HL-60 (cell line): ENCODE data around the gene BSCL2.
A peak's percentile ranks its signal among the peaks of the same experiment; 100 is the strongest.

Experiments used
- DNase-seq, 2 experiments: peaks; one replicate each; pipeline ENCODE4 v3.0.0-alpha.2; 2010 to 2020; ENCODE audit warnings: low read depth in 1 of 2, low spot score in 1 of 2
- H3K27ac ChIP-seq: fragments of 250-450 bp; sonication (Bioruptor Pico); replicated peaks from 2 replicates; pipeline ENCODE4 v1.5.1; 2020; ENCODE audit warnings: mild to moderate bottlenecking, moderate library complexity
- H3K27me3 ChIP-seq: fragments of 250-450 bp; sonication (Bioruptor Pico); 2 replicates; pipeline ENCODE4 v1.5.1; 2021; ENCODE audit warnings: mild to moderate bottlenecking, moderate library complexity; ENCODE audit not compliant: insufficient read depth, poor library complexity, severe bottlenecking
- H3K4me3 ChIP-seq: replicated peaks from 2 replicates; pipeline ENCODE4 v1.5.1; 2011; ENCODE audit warnings: mild to moderate bottlenecking, control low read depth, low read length; ENCODE audit not compliant: insufficient read depth
- CTCF ChIP-seq: IDR thresholded peaks from one replicate; pipeline ENCODE4 v1.5.1; 2011; ENCODE audit warnings: low read length, control low read depth, inconsistent platforms; ENCODE audit not compliant: insufficient read depth
- GABPA ChIP-seq: IDR thresholded peaks from 2 replicates; pipeline ENCODE4 v1.6.1; 2012; ENCODE audit warnings: low read depth
- POLR2AphosphoS5 ChIP-seq: IDR thresholded peaks from 2 replicates; pipeline ENCODE4 v1.6.1; 2012; ENCODE audit warnings: low read depth
- REST ChIP-seq: IDR thresholded peaks from 2 replicates; pipeline ENCODE4 v1.6.1; 2012; ENCODE audit warnings: low read depth; ENCODE audit not compliant: insufficient replicate concordance
- SPI1 ChIP-seq: IDR thresholded peaks from 2 replicates; pipeline ENCODE4 v1.6.1; 2012; ENCODE audit warnings: low read depth, mild to moderate bottlenecking, borderline replicate concordance

Gene BSCL2

GRCh38 chr11:62727872-62728170, 20.6 kb upstream of the BSCL2 start:
- TF ChIP-seq GABPA (no peak), POLR2AphosphoS5 (no peak), CTCF (no peak), REST (no peak), SPI1 (no peak)
- peak overlapping the region; percentile 73 for H3K4me3 ChIP-seq
- H3K27me3 ChIP-seq = no peaks in the 10 kb centered on the region
- DNase-seq = peak; percentile 88 to 97
- peak overlapping the region; percentile 89 for H3K27ac ChIP-seq

- DNase-seq = peak; percentile 99
- H3K27me3 ChIP-seq = no peaks in the 10 kb centered on the region
- H3K4me3 ChIP-seq = peak within 1 kb of the TSS; percentile 93
- H3K27ac ChIP-seq = peak within 1 kb of the TSS; percentile 89
- TF ChIP-seq CTCF = no peak
- 0 out of 2 replicates have a peak, but pooled peaks have one; percentile 33 for TF ChIP-seq GABPA
- TF ChIP-seq POLR2AphosphoS5 = peak; percentile 93
- peak; percentile 80; the same call in 1 of the 2 replicates for TF ChIP-seq SPI1
- peak; percentile 41 for TF ChIP-seq REST
Measured at GRCh38 chr11:62727165-62727871, 20.1 kb upstream of the BSCL2 start, which contains the start of gene HNRNPUL2. Gene HNRNPUL2, minus strand, starts transcription at chr11:62727457. Its CDS starts 301 bp downstream, at chr11:62727156.

- peak overlapping the region; percentile 93 for H3K4me3 ChIP-seq
- no peaks in the 10 kb centered on the region for H3K27me3 ChIP-seq
- TF ChIP-seq REST (no peak), CTCF (no peak), POLR2AphosphoS5 (no peak), GABPA (no peak), SPI1 (no peak)
- no peak for DNase-seq
- H3K27ac ChIP-seq = peak overlapping the region; percentile 89
Measured at GRCh38 chr11:62726915-62727164, 19.6 kb upstream of the BSCL2 start.
